GM12873 (cell line): ENCODE measurements around the gene STARD9.

Source experiments
- TF ChIP-seq, protein P1 (sequence below): IDR thresholded peaks from 2 replicates; pipeline ENCODE4 v1.5.1; 2012; ENCODE audit warnings: low read depth, mild to moderate bottlenecking, moderate library complexity, low read length, control low read depth; ENCODE audit not compliant: insufficient read depth; ENCODE audit errors: missing control alignments

The STARD9 gene

DNA sequence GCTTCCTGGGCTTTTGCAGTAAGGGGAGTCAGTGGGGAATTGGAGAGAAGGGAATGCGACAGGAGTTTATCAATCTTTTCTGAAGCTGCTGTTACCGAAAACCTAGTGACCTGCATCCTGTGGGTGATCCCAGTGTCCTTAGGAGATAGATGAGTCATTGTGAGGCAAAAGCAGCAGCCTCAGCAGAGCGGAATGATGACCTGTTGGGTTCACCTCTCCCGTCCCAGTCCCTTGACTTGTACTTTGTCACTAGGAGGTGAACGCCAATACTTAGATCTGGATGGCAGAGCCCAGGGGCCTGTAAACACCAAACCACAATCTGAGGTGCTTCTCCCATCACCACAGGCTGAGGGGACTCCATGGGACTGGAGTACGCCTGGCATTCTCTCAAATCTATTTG, 143.6 kb downstream of the STARD9 start:
- TF ChIP-seq, protein P1, sequence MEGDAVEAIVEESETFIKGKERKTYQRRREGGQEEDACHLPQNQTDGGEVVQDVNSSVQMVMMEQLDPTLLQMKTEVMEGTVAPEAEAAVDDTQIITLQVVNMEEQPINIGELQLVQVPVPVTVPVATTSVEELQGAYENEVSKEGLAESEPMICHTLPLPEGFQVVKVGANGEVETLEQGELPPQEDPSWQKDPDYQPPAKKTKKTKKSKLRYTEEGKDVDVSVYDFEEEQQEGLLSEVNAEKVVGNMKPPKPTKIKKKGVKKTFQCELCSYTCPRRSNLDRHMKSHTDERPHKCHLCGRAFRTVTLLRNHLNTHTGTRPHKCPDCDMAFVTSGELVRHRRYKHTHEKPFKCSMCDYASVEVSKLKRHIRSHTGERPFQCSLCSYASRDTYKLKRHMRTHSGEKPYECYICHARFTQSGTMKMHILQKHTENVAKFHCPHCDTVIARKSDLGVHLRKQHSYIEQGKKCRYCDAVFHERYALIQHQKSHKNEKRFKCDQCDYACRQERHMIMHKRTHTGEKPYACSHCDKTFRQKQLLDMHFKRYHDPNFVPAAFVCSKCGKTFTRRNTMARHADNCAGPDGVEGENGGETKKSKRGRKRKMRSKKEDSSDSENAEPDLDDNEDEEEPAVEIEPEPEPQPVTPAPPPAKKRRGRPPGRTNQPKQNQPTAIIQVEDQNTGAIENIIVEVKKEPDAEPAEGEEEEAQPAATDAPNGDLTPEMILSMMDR = no peak

DNA sequence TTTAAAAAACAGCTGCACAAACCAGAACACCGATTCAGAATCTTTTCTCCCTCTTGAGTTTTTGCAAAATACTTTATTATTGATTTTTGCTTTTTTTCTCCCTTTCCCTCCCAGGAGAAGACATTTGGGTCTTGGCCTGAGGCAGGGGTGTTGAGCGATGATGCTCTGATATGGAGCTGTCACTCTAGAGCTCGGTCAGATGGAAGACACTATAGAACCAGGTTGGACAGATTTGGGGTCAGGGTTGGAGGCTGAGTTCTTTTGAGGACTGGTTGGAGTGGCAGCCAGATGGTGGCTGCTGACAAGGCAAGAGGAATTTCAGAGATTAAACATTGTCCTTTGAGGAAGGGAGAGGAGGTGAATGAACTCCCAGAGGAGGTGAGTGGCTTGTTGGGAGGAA, 144.7 kb downstream of the STARD9 start:
- TF ChIP-seq, protein P1 = no peak

DNA sequence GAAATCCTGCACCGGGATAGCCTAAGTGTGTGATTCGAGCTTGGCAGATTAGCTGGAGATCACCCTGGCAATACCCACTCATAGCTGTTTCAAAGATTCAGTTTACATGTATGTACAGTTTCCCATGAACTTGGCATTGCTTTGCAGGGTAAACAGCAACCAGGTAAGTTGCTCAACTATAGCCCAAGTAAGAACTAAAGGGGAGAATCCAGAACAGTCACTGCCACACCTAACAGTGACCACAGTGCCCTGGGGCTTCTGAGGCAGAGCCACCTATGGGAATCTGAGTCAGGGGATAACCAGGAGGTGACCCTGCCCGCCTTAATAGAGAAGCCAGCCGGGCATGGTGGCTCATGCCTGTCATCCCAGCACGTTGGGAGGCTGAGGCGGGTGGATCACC, 145.6 kb downstream of the STARD9 start:
- TF ChIP-seq, protein P1 = no peak

DNA sequence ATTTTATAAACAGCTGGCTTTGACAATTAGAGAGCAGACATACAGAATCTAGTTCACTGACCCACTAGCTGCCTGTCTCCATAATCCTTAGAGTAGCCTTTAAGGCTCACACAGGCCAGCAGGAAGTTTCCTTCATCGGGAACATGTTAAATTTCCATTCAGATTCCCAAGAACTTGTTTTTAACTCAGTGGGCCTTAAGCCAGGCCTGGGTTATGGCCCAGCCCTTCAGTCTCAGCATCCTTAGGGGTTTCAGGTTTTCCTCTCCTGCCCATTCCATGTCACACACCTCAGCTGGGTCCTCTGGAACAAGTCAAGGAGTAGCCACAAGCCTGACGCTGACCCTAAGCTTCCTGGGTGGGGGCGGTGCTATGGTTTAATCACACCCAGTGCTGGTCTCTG, 146.5 kb downstream of the STARD9 start:
- TF ChIP-seq, protein P1 = no peak

DNA sequence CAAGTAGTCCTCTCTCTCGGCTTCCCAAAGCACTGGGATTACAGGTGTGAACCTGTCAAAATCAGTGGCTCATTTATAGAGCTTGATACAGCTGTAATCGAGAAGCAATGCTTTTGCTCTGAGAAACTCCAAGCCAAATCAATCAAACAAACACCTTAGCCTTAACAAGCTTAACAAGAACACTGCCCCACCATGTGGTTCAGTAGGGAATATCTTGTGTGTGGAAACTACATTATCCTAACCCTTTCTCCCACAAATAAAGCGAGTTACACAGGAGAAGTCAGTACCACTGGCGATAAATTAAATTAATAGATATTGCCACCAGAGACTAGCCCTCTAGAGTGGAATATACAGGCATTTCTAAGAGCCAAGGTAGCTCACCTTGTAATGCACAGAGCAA, 147.7 kb downstream of the STARD9 start:
- TF ChIP-seq, protein P1 = no peak

DNA sequence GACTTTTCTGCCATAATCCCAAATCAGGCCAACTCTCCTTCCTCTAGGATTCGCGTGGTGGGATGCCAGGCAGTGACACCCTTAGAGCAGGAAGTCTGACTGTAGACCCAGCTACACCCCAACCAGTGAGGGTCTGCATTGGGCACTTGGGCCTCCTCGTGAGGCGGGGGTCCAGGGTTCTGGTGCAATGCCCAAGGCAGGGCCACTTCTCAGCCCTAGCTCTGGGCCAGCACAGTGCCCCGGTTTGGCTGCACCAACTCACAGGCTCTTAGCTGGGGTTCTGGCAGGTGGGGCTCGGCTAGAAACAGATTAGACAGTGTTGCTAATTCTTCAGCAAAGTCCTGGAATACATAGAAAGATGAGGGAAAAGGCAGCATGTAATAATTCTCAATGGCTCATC, 148.9 kb downstream of the STARD9 start:
- TF ChIP-seq, protein P1 = no peak

DNA sequence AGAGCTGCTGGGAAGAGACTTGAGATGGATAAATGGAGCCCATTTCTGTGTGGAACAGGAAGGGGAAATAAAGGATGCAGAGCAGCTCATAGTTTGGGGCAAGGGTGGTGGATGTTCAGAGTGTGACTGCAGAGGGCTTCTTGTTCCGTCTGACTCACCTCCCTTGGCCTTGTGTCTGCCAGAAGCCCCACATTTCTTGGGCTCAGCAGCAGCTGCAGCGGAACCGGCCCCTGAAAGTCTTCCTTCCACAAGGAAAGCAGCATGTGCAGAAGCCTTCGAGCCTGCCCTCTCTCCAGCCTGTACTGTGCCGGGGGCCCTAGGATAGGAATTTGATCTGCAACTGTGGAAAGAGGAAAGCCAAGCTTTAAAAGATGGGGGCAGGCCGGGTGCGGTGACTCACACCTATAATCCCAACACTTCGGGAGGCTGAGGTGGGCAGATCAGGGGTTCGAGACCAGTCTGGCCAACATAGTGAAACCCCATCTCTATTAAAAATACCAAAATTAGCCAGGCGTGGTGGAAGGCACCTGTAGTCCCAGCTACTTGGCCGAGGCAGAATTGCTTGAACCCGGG, 150.0 kb downstream of the STARD9 start:
- TF ChIP-seq, protein P1 = no peak
